CD4-positive, alpha-beta T cell treated with Interleukin-6 for 4 hours (primary cell): ENCODE measurements around the gene ZNF695.

Experiments used
- DNase-seq: peaks from one replicate; pipeline ENCODE4 v3.0.0-alpha.2; 2020; ENCODE audit warnings: mixed read lengths

Gene ZNF695

GRCh38 chr1:246954126-246954525 lies 53.7 kb downstream of the ZNF695 start:
- DNase-seq: no peak

- DNase-seq: no peak
Measured at GRCh38 chr1:246951413-246951812, 56.4 kb downstream of the ZNF695 start.

GRCh38 chr1:246949956-246950355 lies 57.9 kb downstream of the ZNF695 start:
- DNase-seq: no peak

- DNase-seq: no peak
Measured at GRCh38 chr1:246947255-246947654, 60.6 kb downstream of the ZNF695 start.

GRCh38 chr1:246946366-246946765 lies 61.5 kb downstream of the ZNF695 start:
- no peak for DNase-seq
